LNCaP clone FGC (cell line): Measurements from ENCODE around the gene TMEM117.
"Not testable (repeated sequence)": the region's sequence is repeated elsewhere in the genome, so short reads cannot be mapped to it uniquely, and the experiment has no call there.

Experiments
- DNase-seq: peaks from one replicate; pipeline ENCODE4 v3.0.0-alpha.2; 2011; ENCODE audit warnings: low read depth
- H3K4me3 ChIP-seq: 2 replicates; pipeline ENCODE4 v1.5.1; 2011; ENCODE audit warnings: mild to moderate bottlenecking, low read depth, low read length, control low read depth
- CTCF ChIP-seq: IDR thresholded peaks from 2 replicates; pipeline ENCODE4 v1.5.1; 2012; ENCODE audit warnings: mild to moderate bottlenecking; ENCODE audit not compliant: control insufficient read depth, insufficient read depth; ENCODE audit errors: extremely low read depth

The TMEM117 gene

GRCh38 chr12:43869184-43869583 lies 33.3 kb downstream of the TMEM117 start:
- DNase-seq = no peak
- TF ChIP-seq CTCF = no peak
- no peak overlapping the region for H3K4me3 ChIP-seq

DNA sequence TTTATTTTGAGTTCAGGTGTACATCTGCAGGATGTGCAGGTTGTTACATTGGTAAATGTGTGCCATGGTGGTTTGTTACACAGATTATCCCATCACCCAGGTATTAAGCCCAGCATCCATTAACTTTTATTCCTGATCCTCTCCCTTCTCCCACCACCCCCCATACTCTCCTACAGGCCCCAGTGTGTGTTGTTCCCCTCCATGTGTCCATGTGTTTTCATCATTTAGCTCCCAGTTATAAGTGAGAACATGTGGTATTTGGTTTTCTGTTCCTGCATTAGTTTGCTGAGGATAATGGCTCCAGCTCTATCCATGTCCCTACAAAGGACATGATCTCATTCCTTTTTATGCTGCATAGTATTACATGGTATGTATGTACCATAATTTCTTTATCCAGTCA lies 33.9 kb downstream of the TMEM117 start:
- not testable (repeated sequence) for H3K4me3 ChIP-seq, DNase-seq

DNA sequence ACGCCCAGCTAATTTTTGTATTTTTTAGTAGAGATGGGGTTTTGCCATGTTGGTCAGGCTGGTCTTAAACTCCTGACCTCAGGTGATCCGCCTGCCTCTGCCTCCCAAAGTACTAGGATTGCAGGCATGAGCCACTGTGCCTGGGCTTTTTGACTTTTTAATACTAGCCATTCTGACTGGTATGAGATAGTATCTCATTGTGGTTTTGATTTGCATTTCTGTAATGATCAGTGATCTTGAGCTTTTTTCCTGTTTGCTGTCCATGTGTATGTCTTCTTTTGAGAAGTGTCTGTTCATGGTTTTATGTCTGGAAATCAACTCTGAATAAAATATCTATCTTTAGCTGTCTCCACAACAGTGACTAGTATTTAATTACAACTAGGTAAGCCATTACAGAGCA lies 35.4 kb downstream of the TMEM117 start:
- DNase-seq, H3K4me3 ChIP-seq: not testable (repeated sequence)

DNA sequence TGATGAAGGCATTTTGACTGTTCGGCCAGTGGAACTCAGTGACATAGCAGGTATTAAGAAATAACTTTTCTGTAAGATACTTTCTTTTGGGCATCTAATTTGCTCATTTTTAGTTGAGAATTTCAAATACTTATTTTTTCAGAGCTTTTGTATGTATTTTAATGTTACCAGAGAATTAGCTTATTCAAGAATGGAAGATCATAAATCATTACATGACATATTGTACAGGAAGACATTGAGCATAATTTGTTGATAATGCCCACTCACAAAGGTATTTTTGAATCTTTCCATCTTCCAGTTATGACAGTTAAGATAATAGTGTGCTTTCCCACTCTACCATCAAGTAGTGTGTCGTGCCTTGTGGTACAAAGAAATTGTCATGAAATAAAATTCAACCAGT lies 36.5 kb downstream of the TMEM117 start:
- no peak for TF ChIP-seq CTCF
- no peak for DNase-seq
- no peak overlapping the region for H3K4me3 ChIP-seq

DNA sequence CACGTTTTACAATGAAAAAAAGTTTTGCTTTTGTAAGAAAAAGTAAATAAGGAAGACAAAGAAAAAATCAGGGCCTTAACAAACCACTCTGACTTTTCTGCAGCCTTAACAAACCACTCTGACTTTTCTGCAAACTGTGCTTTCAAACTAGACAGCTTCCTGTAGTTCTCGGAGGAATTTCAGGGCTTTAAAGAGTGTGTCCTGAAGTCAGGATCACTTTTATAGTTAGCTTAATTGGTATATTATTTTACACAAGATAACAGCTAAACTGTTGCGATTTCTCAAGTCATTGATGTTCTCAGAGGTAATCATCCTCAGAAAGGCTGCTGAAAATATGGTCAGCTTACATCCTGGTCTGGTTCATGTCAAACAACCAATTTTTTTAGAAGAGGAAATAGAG lies 42.2 kb downstream of the TMEM117 start:
- H3K4me3 ChIP-seq = no peak overlapping the region
- no peak for TF ChIP-seq CTCF
- no peak for DNase-seq

GRCh38 chr12:43880547-43880946 lies 44.7 kb downstream of the TMEM117 start:
- no peak overlapping the region for H3K4me3 ChIP-seq
- TF ChIP-seq CTCF = no peak
- no peak for DNase-seq

- DNase-seq = peak; percentile 39
- no peak overlapping the region for H3K4me3 ChIP-seq
- TF ChIP-seq CTCF = peak; percentile 83
These were observed 46.8 kb downstream of the TMEM117 start for GRCh38 chr12:43882578-43883178.

GRCh38 chr12:43883311-43883710 lies 47.4 kb downstream of the TMEM117 start:
- TF ChIP-seq CTCF = no peak
- DNase-seq = no peak
- H3K4me3 ChIP-seq = no peak overlapping the region
